Calu3 (cell line): ENCODE results near the gene ETNK2. TPM values are rescaled to one million over a fixed set of nuclear protein-coding genes. Genes with fewer than 3 reads are reported as not detected.

Experiments used
- BruUV-seq: library from RNA; stranded (reverse); fragments of 400-500 nt; replicated peaks from 2 replicates; lab custom pipeline; 2021; lab: Mats Ljungman, UMichigan
- CTCF ChIA-PET: fragments of 300-600 bp; sonication (Branson Sonifier 250); formaldehyde crosslinking; loops from one replicate; lab custom pipeline; 2022; ENCODE audit warnings: antibody characterized with exemption; lab: Charles Lee
- DNase-seq: peaks from one replicate; pipeline ENCODE4 v3.0.0; 2022
- H3K27ac Mint-ChIP-seq: one replicate; pipeline ENCODE4 v1.8.0; 2022; ENCODE audit warnings: mixed read lengths; ENCODE audit not compliant: unreplicated experiment
- H3K27me3 Mint-ChIP-seq: one replicate; pipeline ENCODE4 v1.8.0; 2022; ENCODE audit warnings: mixed read lengths; ENCODE audit not compliant: unreplicated experiment
- H3K36me3 Mint-ChIP-seq: one replicate; pipeline ENCODE4 v1.8.0; 2022; ENCODE audit warnings: mild to moderate bottlenecking, moderate library complexity, mixed read lengths; ENCODE audit not compliant: insufficient read depth, unreplicated experiment
- H3K4me1 Mint-ChIP-seq: one replicate; pipeline ENCODE4 v1.8.0; 2022; ENCODE audit warnings: mild to moderate bottlenecking, low read depth, mixed read lengths; ENCODE audit not compliant: unreplicated experiment
- H3K4me3 Mint-ChIP-seq: one replicate; pipeline ENCODE4 v1.8.0; 2022; ENCODE audit warnings: mild to moderate bottlenecking, low read depth, moderate library complexity, mixed read lengths; ENCODE audit not compliant: unreplicated experiment
- H3K9me3 Mint-ChIP-seq: one replicate; pipeline ENCODE4 v1.8.0; 2022; ENCODE audit warnings: low read depth, mixed read lengths; ENCODE audit not compliant: unreplicated experiment
- CTCF ChIP-seq: fragments of 200-600 bp; IDR thresholded peaks from one replicate; pipeline ENCODE4 v1.8.0; 2022; ENCODE audit warnings: antibody characterized with exemption; ENCODE audit not compliant: unreplicated experiment
- intact Hi-C: fragments of 100-400 bp; cut with micrococcal nuclease; formaldehyde crosslinking; loops from one replicate; pipeline ENCODE4 v1.10.0; 2022; ENCODE audit not compliant: unreplicated experiment
- total RNA-seq: library from RNA; stranded (reverse); gene quantifications from 2 replicates; pipeline ENCODE4 v1.2.3, GENCODE V29; 2022

The ETNK2 gene
- total RNA-seq, 1 experiment from 2014 or later: 5.0 TPM

DNA sequence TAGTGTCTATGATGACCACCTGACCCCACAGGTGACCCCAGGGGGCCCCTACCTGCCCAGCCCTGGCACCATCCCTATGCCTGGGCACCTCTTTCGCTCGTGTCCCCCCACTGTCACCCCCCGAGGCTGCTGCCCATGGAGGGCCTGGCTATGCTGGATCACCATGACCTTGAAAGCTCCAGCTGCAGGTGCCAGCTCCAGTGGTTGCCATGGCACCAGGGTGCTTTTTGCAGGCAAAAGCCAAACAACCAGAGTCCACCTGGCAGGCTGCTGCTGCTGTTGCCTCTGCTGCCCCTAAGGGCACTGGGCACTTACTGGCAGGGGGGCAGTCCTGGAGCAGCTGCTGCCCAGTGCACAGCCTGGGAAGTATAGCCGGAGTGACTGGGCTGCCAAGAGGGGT lies 21.7 kb downstream of the ETNK2 start:
- Mint-ChIP-seq H3K27me3 (no peaks in the 10 kb centered on the region), H3K9me3 (no peaks in the 10 kb centered on the region), H3K4me1 (peaks cover 40% of the 10 kb centered on the region), H3K4me3 (no peak overlapping the region), H3K27ac (no peak overlapping the region), H3K36me3 (peaks cover 22% of the 10 kb centered on the region)
- TF ChIP-seq CTCF: no peak
- no TSS peak for BruUV-seq
- CTCF ChIA-PET: interaction anchor here (0.6 to 5.1 kb wide), 9 partner anchors 20 to 259 kb away, joined by 3 to 113 read pairs (median 5); no protein-coding TSS in a partner anchor
- intact Hi-C loops: no loop called here
- DNase-seq: peak; percentile 46

DNA sequence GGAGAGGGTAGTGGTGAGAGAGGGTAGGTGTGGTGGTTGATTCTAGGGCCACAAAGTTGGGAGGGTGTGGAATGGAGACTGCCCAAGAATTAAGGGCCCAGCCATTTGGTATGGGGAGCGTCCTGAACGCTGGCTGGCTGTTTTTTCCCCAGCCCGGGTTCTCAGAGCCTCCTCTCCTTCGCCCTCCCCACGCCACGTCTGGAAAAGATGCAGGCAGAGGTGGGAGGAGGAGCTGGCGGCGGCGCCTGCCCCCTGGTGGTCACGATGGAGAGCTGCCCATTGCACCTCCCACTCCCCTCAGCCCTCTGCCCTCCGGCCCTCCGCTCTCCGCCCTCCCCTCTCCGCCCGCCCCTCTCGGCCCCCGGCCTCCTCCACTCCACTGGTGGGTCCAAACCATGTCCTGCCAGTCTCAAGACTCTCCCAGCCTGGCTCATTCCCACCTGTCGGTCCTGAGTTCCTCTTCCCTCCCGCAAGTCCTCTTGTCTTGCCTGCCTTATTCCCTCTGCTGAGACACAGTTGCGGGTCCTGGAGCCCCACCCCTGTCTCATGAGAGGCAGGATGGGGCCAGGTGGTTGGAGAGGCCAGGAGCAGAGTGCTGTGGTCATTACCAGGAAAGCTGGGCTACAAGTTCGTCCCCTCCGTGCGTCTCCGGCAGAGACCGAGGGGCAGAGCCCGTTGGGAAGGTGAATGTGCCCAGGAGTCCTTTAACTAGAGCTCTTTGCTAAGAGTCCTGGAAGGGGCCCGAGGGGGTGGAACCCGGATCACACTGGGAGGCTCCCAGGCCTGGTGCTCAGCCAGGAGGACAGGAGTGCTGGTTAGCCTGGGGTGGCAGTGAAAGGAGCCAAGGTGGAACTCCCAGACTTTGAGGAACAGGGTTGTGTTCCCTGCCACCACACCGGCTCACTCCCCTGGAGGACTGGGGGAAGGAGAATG lies 22.6 kb downstream of the ETNK2 start:
- intact Hi-C loops: loop anchor here (1.0 kb wide), 1 partner anchor 258 kb away; no protein-coding TSS in a partner anchor
- H3K36me3 Mint-ChIP-seq: peaks cover 22% of the 10 kb centered on the region
- peak; percentile 83 for DNase-seq
- peaks cover 40% of the 10 kb centered on the region for H3K4me1 Mint-ChIP-seq
- no peaks in the 10 kb centered on the region for H3K27me3 Mint-ChIP-seq
- peak overlapping the region; percentile 69 for H3K4me3 Mint-ChIP-seq
- H3K27ac Mint-ChIP-seq: peak overlapping the region; percentile 73
- BruUV-seq: no TSS peak
- CTCF ChIA-PET: interaction anchor here (0.6 to 5.1 kb wide), 17 partner anchors 9 to 468 kb away, joined by 3 to 113 read pairs (median 6); partner anchors contain the start of genes SNRPE and SOX13
- H3K9me3 Mint-ChIP-seq: no peaks in the 10 kb centered on the region
- peak; percentile 98 for TF ChIP-seq CTCF

DNA sequence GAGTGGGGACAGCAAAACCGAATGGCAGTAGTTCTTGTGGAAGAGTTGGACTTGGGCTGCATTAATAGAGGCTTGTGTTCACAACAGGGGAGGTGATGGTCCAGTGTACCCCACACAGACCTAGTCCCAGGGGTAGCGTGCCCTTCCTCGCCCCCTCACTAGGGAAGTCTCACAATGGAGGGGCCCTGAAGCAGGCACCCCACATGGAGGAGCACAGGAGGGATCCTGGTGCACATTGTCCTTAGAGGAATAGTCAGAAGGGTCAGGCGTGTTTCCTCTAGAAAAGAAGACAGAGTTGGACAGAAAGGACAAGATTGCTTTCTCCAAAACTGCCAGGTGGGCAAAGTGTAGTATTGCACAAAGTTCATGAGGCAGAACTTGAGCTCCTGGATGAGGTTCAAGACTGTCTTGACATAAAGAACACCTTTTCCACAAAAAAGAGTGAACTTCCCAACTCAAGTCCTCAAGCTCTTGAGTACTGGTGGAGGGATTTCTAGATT lies 23.3 kb downstream of the ETNK2 start:
- Mint-ChIP-seq H3K27ac (peak overlapping the region; percentile 73), H3K36me3 (peaks cover 22% of the 10 kb centered on the region)
- intact Hi-C loops: no loop called here

More for the DNA sequence above, 23.3 kb downstream of the ETNK2 start:
- H3K4me3 Mint-ChIP-seq: peak overlapping the region; percentile 69
- CTCF ChIA-PET: interaction anchor here (0.9 to 5.1 kb wide), 12 partner anchors 10 to 268 kb away, joined by 3 to 113 read pairs (median 7); partner anchors contain the start of genes SNRPE and SOX13
- TF ChIP-seq CTCF: no peak
- no peak for DNase-seq
- BruUV-seq: no TSS peak
- no peaks in the 10 kb centered on the region for H3K9me3 Mint-ChIP-seq
- H3K4me1 Mint-ChIP-seq: peaks cover 40% of the 10 kb centered on the region
- no peaks in the 10 kb centered on the region for H3K27me3 Mint-ChIP-seq
